ENCODE results near the gene ZBTB7C. TPM values are rescaled to one million over a fixed set of nuclear protein-coding genes. Genes with fewer than 3 reads are reported as not detected.

ZBTB7C gene
- total and polyA plus RNA-seq, 10 of the 15 experiments (the other 5 are each of a cell fraction or from before 2014, with no cell fraction given): under 0.01 to 0.08 (median 0.01) TPM; not detected in 7

DNA sequence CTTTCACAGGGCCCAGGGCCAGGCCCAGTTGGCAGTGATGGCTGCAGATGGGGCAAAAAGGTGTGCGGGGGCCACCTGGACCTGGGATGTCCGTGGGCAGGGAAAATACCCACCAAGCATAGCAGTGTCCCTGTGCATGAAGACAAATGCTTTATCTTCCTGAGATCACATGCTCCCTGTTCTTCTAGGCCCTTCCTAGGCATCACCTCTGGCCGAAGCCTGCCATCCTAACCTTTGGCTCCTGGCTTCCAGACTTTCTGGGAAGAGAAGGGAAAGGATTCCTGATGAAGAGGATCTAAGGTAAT lies 373.7 kb downstream of the ZBTB7C start:
- Histone ChIP-seq H3K36me3 (ENCODE audit: control insufficient read depth in 2 of 2, insufficient read depth in 2 of 2, low read length in 1 of 2) (no peaks in the 10 kb centered on the region), H2AFZ (ENCODE audit: control insufficient read depth, low read depth, low read length) (no peak overlapping the region), H3K27me3 (replicated peaks in 1 of 2; ENCODE audit: control insufficient read depth in 2 of 2, insufficient read depth in 2 of 2, low read length in 1 of 2) (peaks cover 0 to 3% of the 10 kb centered on the region in 2 experiments; a peak in 2 of 4 replicates), H3K4me3 (no peak overlapping the region), H3K4me1 (ENCODE audit: control insufficient read depth, insufficient read depth, low read length) (no peaks in the 10 kb centered on the region), H4K20me1 (ENCODE audit: control insufficient read depth, insufficient read depth) (no peaks in the 10 kb centered on the region), H3K4me2 (ENCODE audit: control insufficient read depth, insufficient read depth) (no peak overlapping the region), H3K79me2 (ENCODE audit: control insufficient read depth, insufficient read depth, low read length) (no peaks in the 10 kb centered on the region), H3K9ac (ENCODE audit: control insufficient read depth, insufficient read depth, low read length) (no peak overlapping the region), H3K27ac (ENCODE audit: control insufficient read depth, insufficient read depth) (no peak overlapping the region), H3K9me3 (replicated peaks; ENCODE audit: control insufficient read depth, insufficient read depth, low read length) (no peaks in the 10 kb centered on the region)
- no peak for FAIRE-seq
- no peak for ATAC-seq
- 15% methylated on average over 3 of the region's 3 CpGs for WGBS (ENCODE audit: insufficient coverage, insufficient replicate concordance, low lambda C conversion rate, missing lambda C conversion rate)
- ChIA-PET SMC1A (ENCODE audit: uncharacterized antibody, unreplicated experiment) (no interaction called here), POLR2A (no interaction called here), CTCF (no interaction called here), RAD21 (ENCODE audit: unreplicated experiment) (no interaction called here)
- TF ChIP-seq RBBP5 (conservative IDR thresholded peaks at IDR 0.05): no peak
- no peak for TF ChIP-seq CHD1 (IDR thresholded peaks at IDR 0.05; ENCODE audit: low read depth, low read length)
- TF ChIP-seq GATAD2B (conservative IDR thresholded peaks at IDR 0.05; ENCODE audit: low read depth): no peak
- TF ChIP-seq RFX5 (IDR thresholded peaks at IDR 0.05; ENCODE audit: low read depth, low read length): no peak
- TF ChIP-seq POLR2AphosphoS5 (IDR thresholded peaks at IDR 0.05; ENCODE audit: low read length): no peak
- TF ChIP-seq KDM1A (IDR thresholded peaks at IDR 0.05; ENCODE audit: borderline replicate concordance): no peak
- no peak for TF ChIP-seq EED (IDR thresholded peaks at IDR 0.05; ENCODE audit: low read depth)
- TF ChIP-seq, protein P1, sequence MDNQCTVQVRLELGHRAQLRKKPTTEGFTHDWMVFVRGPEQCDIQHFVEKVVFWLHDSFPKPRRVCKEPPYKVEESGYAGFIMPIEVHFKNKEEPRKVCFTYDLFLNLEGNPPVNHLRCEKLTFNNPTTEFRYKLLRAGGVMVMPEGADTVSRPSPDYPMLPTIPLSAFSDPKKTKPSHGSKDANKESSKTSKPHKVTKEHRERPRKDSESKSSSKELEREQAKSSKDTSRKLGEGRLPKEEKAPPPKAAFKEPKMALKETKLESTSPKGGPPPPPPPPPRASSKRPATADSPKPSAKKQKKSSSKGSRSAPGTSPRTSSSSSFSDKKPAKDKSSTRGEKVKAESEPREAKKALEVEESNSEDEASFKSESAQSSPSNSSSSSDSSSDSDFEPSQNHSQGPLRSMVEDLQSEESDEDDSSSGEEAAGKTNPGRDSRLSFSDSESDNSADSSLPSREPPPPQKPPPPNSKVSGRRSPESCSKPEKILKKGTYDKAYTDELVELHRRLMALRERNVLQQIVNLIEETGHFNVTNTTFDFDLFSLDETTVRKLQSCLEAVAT (IDR thresholded peaks at IDR 0.05): no peak
- TF ChIP-seq MEF2A (IDR thresholded peaks at IDR 0.05; ENCODE audit: insufficient read depth, low read depth, low read length): no peak
- TF ChIP-seq ZSCAN29 (IDR thresholded peaks at IDR 0.05): no peak
- TF ChIP-seq, protein P2, sequence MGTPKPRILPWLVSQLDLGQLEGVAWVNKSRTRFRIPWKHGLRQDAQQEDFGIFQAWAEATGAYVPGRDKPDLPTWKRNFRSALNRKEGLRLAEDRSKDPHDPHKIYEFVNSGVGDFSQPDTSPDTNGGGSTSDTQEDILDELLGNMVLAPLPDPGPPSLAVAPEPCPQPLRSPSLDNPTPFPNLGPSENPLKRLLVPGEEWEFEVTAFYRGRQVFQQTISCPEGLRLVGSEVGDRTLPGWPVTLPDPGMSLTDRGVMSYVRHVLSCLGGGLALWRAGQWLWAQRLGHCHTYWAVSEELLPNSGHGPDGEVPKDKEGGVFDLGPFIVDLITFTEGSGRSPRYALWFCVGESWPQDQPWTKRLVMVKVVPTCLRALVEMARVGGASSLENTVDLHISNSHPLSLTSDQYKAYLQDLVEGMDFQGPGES (IDR thresholded peaks at IDR 0.05): no peak
- TF ChIP-seq SMC3 (IDR thresholded peaks at IDR 0.05; ENCODE audit: borderline replicate concordance, low read length): no peak
- TF ChIP-seq, protein P3, sequence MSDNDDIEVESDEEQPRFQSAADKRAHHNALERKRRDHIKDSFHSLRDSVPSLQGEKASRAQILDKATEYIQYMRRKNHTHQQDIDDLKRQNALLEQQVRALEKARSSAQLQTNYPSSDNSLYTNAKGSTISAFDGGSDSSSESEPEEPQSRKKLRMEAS (IDR thresholded peaks at IDR 0.05; ENCODE audit: low read depth, low read length): no peak
- TF ChIP-seq ZNF687 (IDR thresholded peaks at IDR 0.05): no peak
- no peak for DNase-seq (ENCODE audit: low read depth, low spot score)
- in situ Hi-C loops (cut with MboI): no loop called here
- BruUV-seq (replicated peaks): no TSS peak
- intact Hi-C loops (cut with micrococcal nuclease; ENCODE audit: unreplicated experiment): no loop called here

Measured in GM12878 (cell line).